GM10847 (cell line): ENCODE results near the gene DCAF11.

Experiments used
- POLR2A ChIP-seq: IDR thresholded peaks from 2 replicates; pipeline ENCODE4 v1.6.1; 2011; ENCODE audit not compliant: insufficient read length; ENCODE audit errors: extremely low read depth

Gene DCAF11

DNA sequence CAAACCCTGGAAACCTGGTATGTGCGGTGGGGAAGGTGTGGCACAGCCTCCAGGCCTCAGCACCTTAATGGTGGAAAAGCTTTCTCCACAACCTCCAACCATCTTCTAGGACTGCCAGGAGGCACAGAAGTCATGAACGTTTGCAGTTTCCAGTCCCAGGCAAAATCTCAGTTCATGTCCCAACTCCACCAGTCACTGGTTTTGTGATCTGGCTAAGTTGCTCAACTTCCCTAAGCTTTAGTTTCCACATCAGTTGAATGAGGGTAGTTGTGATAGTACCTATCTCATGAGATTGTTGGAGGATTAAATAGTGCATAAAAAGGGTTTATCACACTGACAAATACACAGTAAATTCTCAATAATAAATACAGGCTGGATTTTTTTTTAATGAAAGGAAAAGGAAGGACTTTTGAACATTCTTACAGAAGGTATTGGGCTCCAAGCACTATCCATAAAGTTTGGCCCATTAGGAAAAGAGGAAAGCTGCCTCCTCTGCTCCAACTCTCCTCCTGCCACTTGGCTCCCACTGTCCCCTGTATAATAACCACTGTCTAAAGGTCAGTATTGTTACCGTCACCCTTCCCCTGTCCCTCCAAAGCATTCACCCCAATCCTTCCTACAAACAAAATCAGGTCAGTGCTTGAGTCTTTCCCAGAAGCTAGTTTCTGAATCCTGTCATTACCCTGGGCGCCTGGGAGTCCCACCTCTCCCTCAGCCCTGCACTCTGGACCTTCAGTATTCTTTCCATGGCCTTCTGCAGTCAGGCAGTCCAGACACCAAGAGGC lies 14.2 kb upstream of the DCAF11 start:
- no peak for TF ChIP-seq POLR2A

DNA sequence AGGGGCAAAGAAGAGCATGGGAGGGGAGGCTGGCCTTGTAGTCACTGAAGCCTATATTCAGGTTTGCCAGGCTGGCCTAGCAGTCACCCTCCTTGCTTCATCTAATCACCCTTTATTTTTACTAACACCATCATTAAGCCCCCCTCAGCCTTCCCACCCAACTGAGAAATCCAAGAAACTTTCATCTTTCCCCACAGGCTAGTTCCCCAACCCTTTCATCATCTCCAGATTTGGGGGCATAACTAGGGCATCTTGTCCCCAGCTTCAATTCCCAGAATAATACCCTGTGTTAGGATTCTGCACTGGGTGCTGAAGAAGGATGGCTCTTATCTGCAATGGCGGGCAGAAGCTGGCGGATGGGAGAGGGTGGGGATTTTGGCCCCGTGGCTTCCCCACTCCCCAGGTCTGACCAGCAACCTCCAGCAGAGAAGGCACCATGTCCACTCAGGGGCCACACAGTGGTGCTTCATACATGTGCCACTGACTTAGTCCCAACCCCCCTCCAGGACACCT lies 13.5 kb upstream of the DCAF11 start:
- no peak for TF ChIP-seq POLR2A

DNA sequence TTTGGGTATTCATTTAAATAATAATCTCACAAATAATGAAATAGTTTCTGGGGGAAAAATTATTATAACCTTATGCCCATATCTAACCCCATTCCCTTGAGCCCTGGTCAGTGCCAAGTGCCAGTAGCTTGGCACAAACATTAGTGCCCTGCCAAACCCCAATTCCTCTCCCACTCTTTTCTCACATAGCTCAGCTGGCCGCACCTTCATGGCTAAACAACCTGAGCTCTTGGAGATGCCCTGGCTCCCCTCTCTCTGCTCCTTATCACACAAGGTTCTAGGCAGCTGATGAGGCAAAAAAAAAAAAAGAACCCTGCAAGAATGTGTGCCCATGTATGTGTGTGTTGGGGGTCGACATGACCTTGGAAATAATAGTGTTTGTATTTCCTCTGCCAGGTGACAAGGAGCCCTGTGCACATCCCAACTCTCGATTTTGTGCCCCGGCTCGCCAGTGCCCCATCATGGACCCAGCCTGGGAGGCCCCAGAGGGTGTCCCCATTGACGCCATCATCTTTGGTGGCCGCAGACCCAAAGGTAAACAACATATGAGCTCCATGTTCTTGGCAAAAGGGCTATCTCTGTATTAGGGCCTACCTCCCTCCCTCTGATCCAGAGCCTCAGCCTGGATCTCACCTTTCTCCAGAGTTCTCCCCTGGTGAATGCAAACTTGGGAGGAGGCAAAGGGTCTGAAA lies 12.1 kb upstream of the DCAF11 start:
- TF ChIP-seq POLR2A = no peak

DNA sequence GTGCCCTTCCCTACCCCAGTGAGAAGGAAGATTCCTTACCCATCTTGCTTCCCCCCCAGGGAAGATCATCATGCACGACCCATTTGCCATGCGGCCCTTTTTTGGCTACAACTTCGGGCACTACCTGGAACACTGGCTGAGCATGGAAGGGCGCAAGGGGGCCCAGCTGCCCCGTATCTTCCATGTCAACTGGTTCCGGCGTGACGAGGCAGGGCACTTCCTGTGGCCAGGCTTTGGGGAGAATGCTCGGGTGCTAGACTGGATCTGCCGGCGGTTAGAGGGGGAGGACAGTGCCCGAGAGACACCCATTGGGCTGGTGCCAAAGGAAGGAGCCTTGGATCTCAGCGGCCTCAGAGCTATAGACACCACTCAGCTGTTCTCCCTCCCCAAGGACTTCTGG lies 11.1 kb upstream of the DCAF11 start:
- no peak for TF ChIP-seq POLR2A

DNA sequence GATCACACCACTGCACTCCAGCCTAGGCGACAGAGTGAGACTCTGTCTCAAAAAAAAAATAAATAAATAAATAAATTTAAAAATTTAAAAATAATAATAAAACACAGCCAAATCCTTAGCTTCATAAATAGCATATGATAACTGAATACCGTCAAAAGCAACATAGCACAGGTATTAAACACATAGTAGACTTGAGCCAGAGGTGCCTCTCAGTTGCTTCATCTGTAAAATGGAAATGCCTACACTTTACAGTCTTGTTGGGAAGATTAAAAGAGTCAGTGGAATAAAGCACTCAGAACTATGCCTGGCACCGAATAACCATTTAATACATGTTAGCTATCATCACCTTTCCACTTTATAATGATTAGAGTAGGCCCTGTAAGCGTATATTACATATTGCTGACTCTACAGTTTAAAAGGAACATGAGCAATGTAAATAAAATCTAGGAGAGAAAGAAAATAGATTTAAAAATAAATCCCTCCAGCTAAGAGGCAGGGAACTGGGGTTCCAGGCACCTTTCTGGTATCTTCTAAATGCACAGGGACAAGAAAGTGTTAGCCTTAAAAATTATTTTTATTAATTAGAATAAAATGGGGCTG lies 7.8 kb upstream of the DCAF11 start:
- no peak for TF ChIP-seq POLR2A

DNA sequence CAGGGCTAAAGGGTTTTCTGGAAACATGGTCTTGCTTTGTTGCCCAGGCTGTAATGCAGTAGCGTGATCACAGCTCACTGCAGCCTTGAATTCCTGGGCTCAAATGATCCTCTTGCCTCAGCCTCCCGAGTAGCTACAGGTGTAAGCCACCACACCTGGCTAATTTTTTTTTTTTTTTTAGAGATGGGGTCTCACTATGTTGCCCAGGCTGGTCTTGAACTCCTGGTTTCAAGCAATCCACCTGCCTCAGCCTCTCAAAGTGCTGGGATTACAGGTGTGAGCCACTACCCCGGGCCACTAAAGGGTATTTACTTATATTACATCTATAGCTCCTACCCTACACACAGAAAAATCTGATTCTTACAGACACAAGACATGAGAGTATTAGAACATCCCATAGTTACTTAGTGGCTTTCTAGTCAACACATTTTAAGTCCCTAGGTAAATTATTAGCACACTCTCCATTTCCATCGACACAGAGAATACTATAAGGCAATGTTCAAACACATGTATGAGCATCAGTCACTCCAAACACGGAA lies 6.2 kb upstream of the DCAF11 start:
- TF ChIP-seq POLR2A = no peak

DNA sequence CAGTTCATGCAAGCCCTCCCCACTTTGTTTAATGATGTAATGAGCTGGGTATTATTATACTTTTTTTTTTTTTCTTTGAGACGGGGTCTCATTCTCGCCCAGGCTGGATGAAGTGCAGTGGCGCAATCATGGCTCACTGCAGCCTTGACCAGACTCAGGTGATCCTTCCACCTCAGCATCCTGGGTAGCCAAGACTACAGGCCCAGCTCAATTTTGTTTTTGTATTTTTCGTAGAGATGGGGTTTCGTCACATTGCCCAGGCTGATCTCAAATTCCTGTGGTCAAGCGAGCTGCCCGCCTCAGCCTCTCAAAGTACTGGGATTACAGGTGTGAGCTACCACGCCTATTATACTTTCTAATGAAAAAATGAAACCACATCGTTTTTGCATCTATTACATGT lies 4.5 kb upstream of the DCAF11 start:
- TF ChIP-seq POLR2A = no peak

DNA sequence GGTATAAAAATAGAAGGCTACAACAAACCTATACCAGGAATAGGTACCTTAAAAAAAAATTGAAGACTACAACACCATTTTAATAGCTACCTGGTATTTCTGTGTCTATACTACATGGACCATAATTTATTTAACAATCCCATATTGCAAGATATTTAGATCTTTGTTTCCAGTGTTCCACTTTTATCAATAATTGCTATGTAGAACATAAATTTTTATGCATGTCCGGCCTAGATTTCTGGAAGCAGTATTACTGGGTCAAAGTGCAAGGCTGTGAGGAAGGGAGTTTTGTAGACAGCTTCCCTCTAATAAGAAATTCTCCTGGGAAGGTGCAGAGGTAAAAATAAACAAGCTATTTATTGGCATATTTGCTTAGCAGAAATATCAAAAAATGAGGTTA lies 4.1 kb upstream of the DCAF11 start:
- TF ChIP-seq POLR2A = no peak

DNA sequence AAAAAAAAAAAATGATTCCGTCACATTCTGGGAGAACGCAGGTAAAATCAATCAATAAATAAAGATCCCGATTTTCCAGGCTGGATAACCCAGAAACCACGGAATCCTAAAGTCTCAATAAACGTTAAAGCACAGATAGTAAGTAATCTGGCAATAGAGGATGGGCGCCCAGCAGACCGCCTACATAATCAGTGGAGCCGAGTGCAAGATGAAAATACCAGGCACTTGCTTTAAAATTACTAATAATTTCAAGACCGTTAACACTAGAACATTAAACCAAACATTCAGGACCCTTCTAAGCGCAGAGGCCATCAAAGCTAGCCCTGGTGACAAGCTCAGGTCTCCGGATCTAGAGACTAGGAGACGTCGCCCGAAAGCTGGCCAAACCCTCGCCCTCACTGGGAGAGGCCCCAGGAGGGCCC lies 1.2 kb upstream of the DCAF11 start:
- TF ChIP-seq POLR2A = no peak

DNA sequence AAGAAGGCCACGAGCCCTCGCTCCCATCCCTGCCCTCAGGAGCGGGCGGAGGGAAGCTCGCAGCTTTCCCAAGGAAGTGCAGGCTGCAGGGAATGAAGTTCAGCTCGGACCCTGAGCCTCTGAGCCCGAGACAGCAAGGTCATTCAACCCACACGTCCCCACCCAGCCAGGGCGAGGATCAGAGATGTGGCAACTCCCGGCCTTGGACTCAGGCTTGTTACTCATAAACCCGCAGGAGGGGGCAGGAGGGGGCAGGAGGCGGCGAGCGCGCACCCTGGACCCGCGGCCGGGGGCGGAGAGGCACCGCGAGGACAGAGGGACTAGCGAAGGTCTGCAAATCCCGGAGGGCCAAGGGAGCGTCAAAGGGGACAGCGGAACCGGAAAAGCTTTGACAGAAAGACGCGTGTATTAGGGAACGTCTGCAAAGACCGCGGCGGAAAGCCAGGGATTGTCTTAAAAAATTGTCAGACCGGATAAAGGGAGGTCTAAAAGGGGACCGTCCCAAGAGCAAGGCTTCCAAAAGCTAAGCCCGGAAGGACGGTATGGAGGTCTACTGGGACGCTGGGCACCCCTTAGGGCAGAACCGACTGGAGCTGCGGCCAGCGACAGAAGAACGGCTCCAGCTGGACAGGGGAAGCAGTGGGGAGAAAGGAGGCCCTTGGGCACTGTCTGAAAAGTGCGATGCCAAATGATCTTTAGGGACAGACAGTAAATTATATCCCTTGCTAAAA lies 611 bp upstream of the DCAF11 start:
- peak; percentile 67 for TF ChIP-seq POLR2A

DNA sequence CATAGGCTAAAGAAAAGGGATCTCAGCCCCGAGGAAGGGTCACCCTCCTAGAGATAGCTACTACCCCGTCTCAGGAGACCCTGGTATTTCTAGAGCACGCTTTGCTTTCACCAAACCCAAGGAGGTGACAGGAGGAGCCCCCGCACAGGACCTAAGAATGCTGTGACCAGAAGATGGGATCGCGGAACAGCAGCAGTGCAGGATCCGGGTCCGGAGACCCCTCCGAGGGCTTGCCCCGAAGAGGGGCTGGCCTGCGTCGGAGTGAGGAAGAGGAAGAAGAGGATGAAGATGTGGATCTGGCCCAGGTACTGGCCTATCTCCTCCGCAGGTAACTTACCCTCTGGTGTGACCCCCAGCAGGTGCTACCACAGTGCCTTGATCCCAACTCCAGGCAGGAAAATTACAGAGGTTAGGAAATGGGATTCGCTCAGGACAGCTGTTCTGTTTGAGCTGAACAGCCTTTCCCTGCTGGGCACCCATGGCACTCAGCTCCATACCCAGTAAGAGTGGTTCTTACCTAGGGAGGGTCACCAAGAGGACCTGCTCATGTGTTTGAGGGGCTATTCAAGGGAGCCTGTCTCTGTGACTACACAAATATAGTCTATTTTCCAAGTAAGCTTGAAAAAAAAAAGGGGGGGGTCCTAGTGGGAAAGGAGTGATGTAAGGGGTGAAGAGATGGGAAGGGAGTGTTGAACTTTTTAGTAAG lies 998 bp downstream of the DCAF11 start:
- no peak for TF ChIP-seq POLR2A

DNA sequence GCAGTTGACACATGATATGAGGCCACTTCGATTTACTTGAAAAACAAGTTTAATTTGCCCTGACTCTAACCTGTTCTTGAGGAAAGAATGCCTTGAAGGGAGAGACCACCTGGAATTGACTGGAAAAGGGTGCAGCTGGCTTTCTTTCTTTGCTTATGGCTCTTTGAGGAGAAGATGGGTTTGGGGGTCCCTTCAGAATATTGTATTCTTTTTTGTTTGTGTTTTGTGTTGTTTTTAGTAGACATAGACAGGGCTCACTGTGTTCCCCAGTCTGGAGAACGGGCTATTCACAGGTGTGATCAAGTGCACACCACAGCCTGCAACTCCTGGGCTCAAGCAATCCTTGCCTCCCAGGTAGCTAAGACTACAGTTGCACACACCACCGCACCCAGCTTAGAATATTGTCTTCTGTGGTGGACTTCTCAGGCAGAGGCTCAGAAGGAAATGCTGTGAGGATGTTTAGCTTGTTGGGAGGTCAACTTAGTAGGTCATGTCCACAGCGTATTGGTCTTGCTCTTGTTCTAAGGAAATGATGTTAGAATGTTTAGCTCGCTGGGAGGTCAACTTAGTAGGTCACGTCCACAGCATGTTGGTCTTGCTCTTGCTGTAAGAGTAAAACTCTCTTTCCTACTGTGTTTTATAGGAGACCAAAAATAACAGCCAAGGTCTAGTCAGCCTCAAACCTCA lies 1.7 kb downstream of the DCAF11 start:
- TF ChIP-seq POLR2A = no peak

DNA sequence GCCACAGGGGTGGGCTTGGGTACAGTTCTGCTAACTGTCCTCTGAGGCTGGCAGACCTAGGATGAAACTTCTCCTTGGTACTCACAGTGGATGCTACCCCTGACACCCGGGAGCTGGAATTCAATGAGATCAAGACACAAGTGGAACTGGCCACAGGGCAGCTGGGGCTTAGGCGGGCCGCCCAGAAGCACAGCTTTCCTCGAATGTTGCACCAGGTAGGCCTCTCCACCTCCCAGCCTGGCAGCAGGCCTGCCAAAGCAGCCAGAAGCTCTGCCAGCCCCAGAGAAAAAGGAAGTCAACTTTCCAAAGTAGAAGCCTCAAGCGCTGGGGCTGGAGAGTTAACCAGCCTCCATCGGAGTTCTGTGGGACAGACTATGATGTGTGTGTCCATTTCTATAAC lies 2.6 kb downstream of the DCAF11 start:
- no peak for TF ChIP-seq POLR2A

DNA sequence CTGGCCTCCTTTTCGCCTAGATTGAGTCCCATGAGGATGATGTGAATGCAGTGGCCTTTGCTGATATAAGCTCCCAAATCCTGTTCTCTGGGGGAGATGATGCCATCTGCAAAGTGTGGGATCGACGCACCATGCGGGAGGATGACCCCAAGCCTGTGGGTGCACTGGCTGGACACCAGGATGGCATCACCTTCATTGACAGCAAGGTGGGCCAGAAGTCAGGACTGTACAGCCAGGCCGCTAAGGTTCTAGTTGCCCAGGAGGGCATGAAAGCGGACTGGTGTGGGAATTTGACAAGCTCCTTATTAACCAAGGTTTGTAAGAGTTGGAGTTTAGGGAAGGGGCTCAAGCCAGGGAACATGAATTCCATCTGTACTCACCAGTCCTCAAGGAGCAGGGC lies 5.1 kb downstream of the DCAF11 start:
- TF ChIP-seq POLR2A = no peak
